ENCODE data around the gene ABCC2. TPM values are rescaled to one million over a fixed set of nuclear protein-coding genes. Genes with fewer than 3 reads are reported as not detected.
"Not testable (repeated sequence)": the region's sequence is repeated elsewhere in the genome, so short reads cannot be mapped to it uniquely, and the experiment has no call there.

ABCC2 gene
- 1.5 TPM for total RNA-seq

GRCh38 chr10:99782447-99783286 lies at the start of gene ABCC2:
ABCC2 (plus strand) TSS chr10:99782640; CDS start chr10:99782845, 205 bp downstream.
- no peak for DNase-seq (ENCODE audit: low spot score)

GRCh38 chr10:99733366-99733765 lies 49.1 kb upstream of the ABCC2 start:
- no peak for DNase-seq (ENCODE audit: low spot score)

- DNase-seq (ENCODE audit: low spot score): not testable (repeated sequence)
These were observed 48.3 kb upstream of the ABCC2 start for GRCh38 chr10:99734111-99734510.

GRCh38 chr10:99740260-99740659 lies 42.2 kb upstream of the ABCC2 start:
- DNase-seq (ENCODE audit: low spot score): no peak

GRCh38 chr10:99740933-99741559 lies 41.4 kb upstream of the ABCC2 start:
- DNase-seq (ENCODE audit: low spot score): no peak

GRCh38 chr10:99742254-99742653 lies 40.2 kb upstream of the ABCC2 start:
- no peak for DNase-seq (ENCODE audit: low spot score)

GRCh38 chr10:99742701-99743100 lies 39.7 kb upstream of the ABCC2 start:
- DNase-seq (ENCODE audit: low spot score): no peak

- no peak for DNase-seq (ENCODE audit: low spot score)
These were observed 38.6 kb upstream of the ABCC2 start for GRCh38 chr10:99743841-99744240.

GRCh38 chr10:99746166-99746565 lies 36.3 kb upstream of the ABCC2 start:
- DNase-seq (ENCODE audit: low spot score): not testable (repeated sequence)

- no peak for DNase-seq (ENCODE audit: low spot score)
These were observed 33.5 kb upstream of the ABCC2 start for GRCh38 chr10:99748823-99749451.

GRCh38 chr10:99750641-99751040 lies 31.8 kb upstream of the ABCC2 start:
- no peak for DNase-seq (ENCODE audit: low spot score)

GRCh38 chr10:99754670-99755069 lies 27.8 kb upstream of the ABCC2 start:
- no peak for DNase-seq (ENCODE audit: low spot score)

- DNase-seq (ENCODE audit: low spot score): no peak
These were observed 26.3 kb upstream of the ABCC2 start for GRCh38 chr10:99756159-99756558.

- no peak for DNase-seq (ENCODE audit: low spot score)
These were observed 24.1 kb upstream of the ABCC2 start for GRCh38 chr10:99758211-99758891.

- DNase-seq (ENCODE audit: low spot score): no peak
These were observed 22.1 kb upstream of the ABCC2 start for GRCh38 chr10:99760321-99760720.

- no peak for DNase-seq (ENCODE audit: low spot score)
These were observed 21.1 kb upstream of the ABCC2 start for GRCh38 chr10:99761365-99761764.

- DNase-seq (ENCODE audit: low spot score): no peak
These were observed 16.7 kb upstream of the ABCC2 start for GRCh38 chr10:99765672-99766301.

- DNase-seq (ENCODE audit: low spot score): no peak
These were observed 16.1 kb upstream of the ABCC2 start for GRCh38 chr10:99766302-99766681.

GRCh38 chr10:99767901-99768300 lies 14.5 kb upstream of the ABCC2 start:
- no peak for DNase-seq (ENCODE audit: low spot score)

- no peak for DNase-seq (ENCODE audit: low spot score)
These were observed 13.9 kb upstream of the ABCC2 start for GRCh38 chr10:99768556-99768955.

- no peak for DNase-seq (ENCODE audit: low spot score)
These were observed 12.7 kb upstream of the ABCC2 start for GRCh38 chr10:99769706-99770105.

Data from ureter (tissue), 1 donor.